H9 (cell line): ENCODE measurements around the gene WDR37. TPM values are rescaled to one million over a fixed set of nuclear protein-coding genes. Genes with fewer than 3 reads are reported as not detected.

ENCODE experiments used
- DNase-seq: peaks from one replicate; pipeline ENCODE4 v3.0.0-alpha.2; 2017
- H2AFZ ChIP-seq: one replicate; pipeline ENCODE4 v1.6.1; 2013; ENCODE audit warnings: mild to moderate bottlenecking, low read length, control low read depth, moderate library complexity
- H2AK5ac ChIP-seq: 2 replicates; pipeline ENCODE4 v1.6.1; 2013; ENCODE audit warnings: low read length, control low read depth, mixed read lengths; ENCODE audit not compliant: insufficient read length
- H2BK120ac ChIP-seq: one replicate; pipeline ENCODE4 v1.6.1; 2013; ENCODE audit warnings: low read depth, mild to moderate bottlenecking, low read length, control low read depth, inconsistent platforms; ENCODE audit not compliant: poor library complexity, severe bottlenecking
- H2BK12ac ChIP-seq: 2 replicates; pipeline ENCODE4 v1.6.1; 2013; ENCODE audit warnings: low read length, control low read depth, mixed read lengths, low read depth; ENCODE audit not compliant: insufficient read length
- H2BK15ac ChIP-seq: 2 replicates; pipeline ENCODE4 v1.6.1; 2013; ENCODE audit warnings: low read depth, low read length, control low read depth
- H2BK20ac ChIP-seq: one replicate; pipeline ENCODE4 v1.6.1; 2013; ENCODE audit warnings: low read depth, mild to moderate bottlenecking, low read length, control low read depth, inconsistent platforms; ENCODE audit not compliant: poor library complexity, severe bottlenecking
- H2BK5ac ChIP-seq: 2 replicates; pipeline ENCODE4 v1.6.1; 2013; ENCODE audit warnings: low read length, control low read depth, mixed read lengths; ENCODE audit not compliant: insufficient read length
- H3K14ac ChIP-seq: 2 replicates; pipeline ENCODE4 v1.6.1; 2013; ENCODE audit warnings: low read length, control low read depth; ENCODE audit not compliant: insufficient read depth
- H3K18ac ChIP-seq: 2 replicates; pipeline ENCODE4 v1.6.1; 2013; ENCODE audit warnings: low read depth, mild to moderate bottlenecking, mixed read lengths, low read length, control low read depth; ENCODE audit not compliant: insufficient read length
- H3K23ac ChIP-seq: 2 replicates; pipeline ENCODE4 v1.6.1; 2013; ENCODE audit warnings: low read length, control low read depth, mixed read lengths, low read depth; ENCODE audit not compliant: insufficient read length
- H3K23me2 ChIP-seq: 2 replicates; pipeline ENCODE4 v1.6.1; 2013; ENCODE audit warnings: low read depth, mild to moderate bottlenecking, mixed read lengths, low read length, control low read depth; ENCODE audit not compliant: insufficient read length, poor library complexity, severe bottlenecking
- H3K27ac ChIP-seq: 2 replicates; pipeline ENCODE4 v1.5.1; 2013; ENCODE audit warnings: low read length, control low read depth, mixed read lengths, low read depth; ENCODE audit not compliant: insufficient read length
- H3K27me3 ChIP-seq: 2 replicates; pipeline ENCODE4 v1.6.1; 2013; ENCODE audit warnings: low read length, control low read depth, inconsistent platforms; ENCODE audit not compliant: insufficient read depth
- H3K4ac ChIP-seq: 2 replicates; pipeline ENCODE4 v1.6.1; 2013; ENCODE audit warnings: low read depth, mild to moderate bottlenecking, control low read depth, inconsistent platforms, low read length, moderate library complexity
- H3K4me1 ChIP-seq: 2 replicates; pipeline ENCODE4 v1.6.1; 2013; ENCODE audit warnings: low read length, control low read depth, inconsistent platforms; ENCODE audit not compliant: insufficient read depth
- H3K4me2 ChIP-seq: 2 replicates; pipeline ENCODE4 v1.6.1; 2013; ENCODE audit warnings: low read length, control low read depth, mixed read lengths; ENCODE audit not compliant: insufficient read length, insufficient read depth
- H3K56ac ChIP-seq: 2 replicates; pipeline ENCODE4 v1.6.1; 2013; ENCODE audit warnings: low read depth, mild to moderate bottlenecking, mixed read lengths, low read length, control low read depth; ENCODE audit not compliant: insufficient read length
- H3K79me1 ChIP-seq: 2 replicates; pipeline ENCODE4 v1.6.1; 2013; ENCODE audit warnings: low read depth, mild to moderate bottlenecking, moderate library complexity, low read length, control low read depth, inconsistent platforms; ENCODE audit not compliant: insufficient read depth, poor library complexity, severe bottlenecking
- H3K79me2 ChIP-seq: 2 replicates; pipeline ENCODE4 v1.6.1; 2013; ENCODE audit warnings: low read length, control low read depth, inconsistent platforms; ENCODE audit not compliant: insufficient read depth
- H3K9ac ChIP-seq: 2 replicates; pipeline ENCODE4 v1.6.1; 2013; ENCODE audit warnings: low read length, control low read depth, mixed read lengths; ENCODE audit not compliant: insufficient read length; ENCODE audit errors: extremely low read depth
- H3K9me3 ChIP-seq: one replicate; pipeline ENCODE4 v1.6.1; 2013; ENCODE audit warnings: low read depth, low read length, inconsistent platforms; ENCODE audit not compliant: control insufficient read depth
- H3T11ph ChIP-seq: one replicate; pipeline ENCODE4 v1.6.1; 2013; ENCODE audit warnings: mild to moderate bottlenecking, low read length, control low read depth, inconsistent platforms
- H4K20me1 ChIP-seq: one replicate; pipeline ENCODE4 v1.6.1; 2013; ENCODE audit not compliant: control insufficient read depth, insufficient read length, insufficient read depth
- H4K5ac ChIP-seq: 2 replicates; pipeline ENCODE4 v1.6.1; 2013; ENCODE audit warnings: low read depth, mild to moderate bottlenecking, mixed read lengths, low read length, control low read depth; ENCODE audit not compliant: insufficient read length
- H4K8ac ChIP-seq: replicated peaks from 2 replicates; pipeline ENCODE4 v1.6.1; 2013; ENCODE audit warnings: low read length, control low read depth, mixed read lengths, low read depth; ENCODE audit not compliant: insufficient read length
- H4K91ac ChIP-seq: 2 replicates; pipeline ENCODE4 v1.6.1; 2013; ENCODE audit warnings: low read depth, mild to moderate bottlenecking, moderate library complexity, mixed read lengths, low read length, control low read depth; ENCODE audit not compliant: insufficient read length
- H3K27ac Mint-ChIP-seq, 3 experiments: 2 replicates in 2 of 3; 3 replicates in 1 of 3; pipeline ENCODE4 v1.8.0; 2020 to 2021; ENCODE audit warnings: mixed read lengths in 3 of 3, mild to moderate bottlenecking in 1 of 3, moderate library complexity in 1 of 3
- H3K27me3 Mint-ChIP-seq: 2 replicates; pipeline ENCODE4 v1.8.0; 2021; ENCODE audit warnings: low read depth, mild to moderate bottlenecking, moderate library complexity, mixed read lengths
- H3K36me3 Mint-ChIP-seq, 3 experiments: 2 replicates in 2 of 3; 3 replicates in 1 of 3; pipeline ENCODE4 v1.8.0; 2020 to 2021; ENCODE audit warnings: low read depth in 3 of 3, mixed read lengths in 3 of 3; ENCODE audit not compliant: insufficient read depth in 1 of 3
- H3K4me1 Mint-ChIP-seq, 2 experiments: 2 replicates each; pipeline ENCODE4 v1.8.0; 2020; ENCODE audit warnings: mixed read lengths in 2 of 2
- H3K4me3 Mint-ChIP-seq, 2 experiments: 2 replicates in 1 of 2; 3 replicates in 1 of 2; pipeline ENCODE4 v1.8.0; 2020 to 2021; ENCODE audit warnings: mild to moderate bottlenecking in 2 of 2, mixed read lengths in 2 of 2, moderate library complexity in 1 of 2
- H3K9me3 Mint-ChIP-seq, 2 experiments: 2 replicates in 1 of 2; 3 replicates in 1 of 2; pipeline ENCODE4 v1.8.0; 2020; ENCODE audit warnings: mild to moderate bottlenecking in 2 of 2, mixed read lengths in 2 of 2, moderate library complexity in 1 of 2
- CTCF ChIP-seq: fragments of 200-600 bp; sonication (generic); conservative IDR thresholded peaks from 3 replicates; pipeline ENCODE4 v1.8.0; 2021; ENCODE audit warnings: antibody characterized with exemption, mild to moderate bottlenecking
- WGBS: extraction: QIAGEN DNeasy Blood & Tissue Kit; methylation state at CpG from one replicate; pipeline ENCODE4 v1.1.7; 2013; ENCODE audit warnings: missing lambda C conversion rate, low lambda C conversion rate, mixed read lengths; ENCODE audit not compliant: insufficient read length; ENCODE audit errors: extremely low coverage; 5-methylcytosine and 5-hydroxymethylcytosine counted together
- total RNA-seq: library from RNA; stranded (reverse); gene quantifications from 2 replicates; pipeline ENCODE4 v1.2.1, GENCODE V29; 2021

Gene WDR37
- total RNA-seq, 1 experiment from 2014 or later: 13.1 TPM

GRCh38 chr10:1169186-1169885, 113.2 kb downstream of the WDR37 start:
- no peaks in the 10 kb centered on the region for H3K9me3 Mint-ChIP-seq

More at GRCh38 chr10:1169186-1169885, 113.2 kb downstream of the WDR37 start:
- Histone ChIP-seq H3K27ac (no peak overlapping the region), H2AFZ (no peak overlapping the region), H2AK5ac (no peak overlapping the region), H3K9me3 (no peaks in the 10 kb centered on the region), H3K18ac (no peak overlapping the region), H3K4me2 (no peak overlapping the region), H2BK20ac (no peak overlapping the region), H3K14ac (no peak overlapping the region; the same call in 1 of the 2 replicates), H2BK5ac (no peak overlapping the region), H3K23ac (no peak overlapping the region), H3K4me1 (no peaks in the 10 kb centered on the region), H3K56ac (no peak overlapping the region), H3T11ph (no peak overlapping the region), H2BK120ac (no peak overlapping the region), H2BK15ac (no peak overlapping the region), H4K91ac (no peak overlapping the region), H3K79me1 (no peaks in the 10 kb centered on the region), H3K4ac (no peak overlapping the region), H3K23me2 (no peaks in the 10 kb centered on the region), H3K9ac (no peak overlapping the region), H3K79me2 (no peaks in the 10 kb centered on the region), H2BK12ac (no peak overlapping the region), H4K8ac (no peak overlapping the region), H4K20me1 (no peaks in the 10 kb centered on the region), H3K27me3 (no peaks in the 10 kb centered on the region), H4K5ac (no peak overlapping the region)
- Mint-ChIP-seq H3K4me3 (no peak overlapping the region), H3K27ac (no peak overlapping the region), H3K36me3 (no peaks in the 10 kb centered on the region), H3K4me1 (peaks cover 0 to 11% of the 10 kb centered on the region in 2 experiments; a peak in 2 of 4 replicates), H3K27me3 (peaks cover 6% of the 10 kb centered on the region)
- DNase-seq: no peak
- no CpG with 5 or more reads among the region's 23 CpGs for WGBS
- TF ChIP-seq CTCF: no peak
